GM18499 (cell line): ENCODE measurements around the gene MPC1L.

Experiments
- ATAC-seq: cut with Tn5 transposase; IDR thresholded peaks from one replicate; pipeline ENCODE4 v1.9.1; 2021; ENCODE audit warnings: moderate number of reproducible peaks; ENCODE audit not compliant: insufficient read depth, unreplicated experiment

The MPC1L gene

GRCh38 chrX:40625294-40625693 is 2.1 kb downstream of the MPC1L start:
- ATAC-seq = no peak

GRCh38 chrX:40628506-40628905 is 5.3 kb downstream of the MPC1L start:
- no peak for ATAC-seq

GRCh38 chrX:40632199-40632598 is 9.0 kb downstream of the MPC1L start:
- no peak for ATAC-seq

GRCh38 chrX:40637687-40638086 is 14.5 kb downstream of the MPC1L start:
- no peak for ATAC-seq

- no peak for ATAC-seq
Observed at GRCh38 chrX:40644176-40644575, 20.9 kb downstream of the MPC1L start.

GRCh38 chrX:40644821-40645358 is 21.7 kb downstream of the MPC1L start:
- ATAC-seq = no peak

GRCh38 chrX:40646489-40647306 is 23.5 kb downstream of the MPC1L start:
- ATAC-seq = peak; percentile 3

GRCh38 chrX:40647307-40648197 is 24.3 kb downstream of the MPC1L start, which contains the start of gene CXorf38:
CXorf38 (minus strand) TSS chrX:40647561; CDS start chrX:40647520, 41 bp downstream.
- peak; percentile 58 for ATAC-seq

- no peak for ATAC-seq
Observed at GRCh38 chrX:40651620-40652223, 28.5 kb downstream of the MPC1L start.

- ATAC-seq = no peak
Observed at GRCh38 chrX:40652664-40653063, 29.4 kb downstream of the MPC1L start.

GRCh38 chrX:40653535-40653934 is 30.3 kb downstream of the MPC1L start:
- ATAC-seq = no peak

- ATAC-seq = no peak
Observed at GRCh38 chrX:40660381-40660780, 37.2 kb downstream of the MPC1L start.

- no peak for ATAC-seq
Observed at GRCh38 chrX:40661489-40661888, 38.3 kb downstream of the MPC1L start.

GRCh38 chrX:40663078-40663740 is 40.0 kb downstream of the MPC1L start:
- no peak for ATAC-seq

GRCh38 chrX:40663880-40664630 is 40.8 kb downstream of the MPC1L start:
- no peak for ATAC-seq

- ATAC-seq = no peak
Observed at GRCh38 chrX:40671126-40671525, 47.9 kb downstream of the MPC1L start.
